LNCaP clone FGC (cell line): ENCODE measurements around the gene SLC39A7.

Experiments
- DNase-seq: peaks from one replicate; pipeline ENCODE4 v3.0.0-alpha.2; 2011; ENCODE audit warnings: low read depth
- H3K4me3 ChIP-seq: 2 replicates; pipeline ENCODE4 v1.5.1; 2011; ENCODE audit warnings: mild to moderate bottlenecking, low read depth, low read length, control low read depth
- TF ChIP-seq, protein P1 (sequence below): IDR thresholded peaks from 2 replicates; pipeline ENCODE4 v1.5.1; 2012; ENCODE audit warnings: mild to moderate bottlenecking; ENCODE audit not compliant: control insufficient read depth, insufficient read depth; ENCODE audit errors: extremely low read depth

The SLC39A7 gene

DNA sequence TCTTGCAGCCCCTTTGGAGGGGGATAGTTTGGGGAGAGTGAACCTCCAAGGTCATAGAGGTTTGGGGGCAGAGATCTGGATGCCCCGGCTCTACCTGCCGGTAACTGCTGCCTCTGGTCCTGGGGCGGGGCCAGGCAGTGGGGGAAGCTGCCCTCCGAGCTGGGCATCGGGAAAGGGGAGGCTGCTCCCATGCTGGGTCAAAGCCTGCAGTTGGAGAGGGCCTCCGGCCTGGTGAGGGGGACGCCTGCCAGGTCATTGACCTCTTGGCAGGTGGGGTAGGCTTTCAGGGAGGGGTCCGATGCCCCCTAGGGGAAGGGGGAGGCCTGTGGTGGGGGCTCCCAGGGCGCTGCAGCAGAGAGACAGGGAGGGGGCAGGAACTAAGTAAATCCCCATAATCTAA is 15.5 kb upstream of the SLC39A7 start:
- TF ChIP-seq, protein P1, sequence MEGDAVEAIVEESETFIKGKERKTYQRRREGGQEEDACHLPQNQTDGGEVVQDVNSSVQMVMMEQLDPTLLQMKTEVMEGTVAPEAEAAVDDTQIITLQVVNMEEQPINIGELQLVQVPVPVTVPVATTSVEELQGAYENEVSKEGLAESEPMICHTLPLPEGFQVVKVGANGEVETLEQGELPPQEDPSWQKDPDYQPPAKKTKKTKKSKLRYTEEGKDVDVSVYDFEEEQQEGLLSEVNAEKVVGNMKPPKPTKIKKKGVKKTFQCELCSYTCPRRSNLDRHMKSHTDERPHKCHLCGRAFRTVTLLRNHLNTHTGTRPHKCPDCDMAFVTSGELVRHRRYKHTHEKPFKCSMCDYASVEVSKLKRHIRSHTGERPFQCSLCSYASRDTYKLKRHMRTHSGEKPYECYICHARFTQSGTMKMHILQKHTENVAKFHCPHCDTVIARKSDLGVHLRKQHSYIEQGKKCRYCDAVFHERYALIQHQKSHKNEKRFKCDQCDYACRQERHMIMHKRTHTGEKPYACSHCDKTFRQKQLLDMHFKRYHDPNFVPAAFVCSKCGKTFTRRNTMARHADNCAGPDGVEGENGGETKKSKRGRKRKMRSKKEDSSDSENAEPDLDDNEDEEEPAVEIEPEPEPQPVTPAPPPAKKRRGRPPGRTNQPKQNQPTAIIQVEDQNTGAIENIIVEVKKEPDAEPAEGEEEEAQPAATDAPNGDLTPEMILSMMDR, result no peak
- H3K4me3 ChIP-seq, result no peak overlapping the region
- no peak for DNase-seq

DNA sequence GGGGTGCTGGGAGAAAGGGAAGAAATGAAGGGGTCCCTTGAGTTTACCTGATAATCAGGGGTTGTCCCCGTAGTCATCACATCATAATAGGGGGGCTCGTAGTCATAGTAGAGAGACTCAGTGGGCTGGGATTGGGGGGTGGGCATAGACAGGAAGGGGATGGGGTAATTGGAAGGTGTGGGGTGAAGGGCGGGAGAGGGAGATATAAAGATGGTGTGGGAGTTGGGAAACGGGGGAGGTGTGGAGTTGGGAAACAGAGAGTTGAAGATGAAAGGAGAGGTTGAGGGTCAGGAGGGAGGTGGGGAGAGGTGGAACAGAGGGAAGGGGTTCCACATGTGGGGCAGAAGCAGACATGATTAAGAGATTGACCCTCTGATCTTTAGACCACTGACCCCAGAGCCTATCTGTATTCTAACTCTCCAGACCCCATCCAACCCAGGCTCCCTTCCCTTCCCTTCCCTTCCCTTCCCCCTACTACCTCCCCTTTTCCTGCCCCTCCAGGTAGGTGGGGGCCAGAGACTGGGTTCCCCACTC is 14.9 kb upstream of the SLC39A7 start:
- H3K4me3 ChIP-seq, result no peak overlapping the region
- DNase-seq, result no peak
- TF ChIP-seq, protein P1, result no peak

DNA sequence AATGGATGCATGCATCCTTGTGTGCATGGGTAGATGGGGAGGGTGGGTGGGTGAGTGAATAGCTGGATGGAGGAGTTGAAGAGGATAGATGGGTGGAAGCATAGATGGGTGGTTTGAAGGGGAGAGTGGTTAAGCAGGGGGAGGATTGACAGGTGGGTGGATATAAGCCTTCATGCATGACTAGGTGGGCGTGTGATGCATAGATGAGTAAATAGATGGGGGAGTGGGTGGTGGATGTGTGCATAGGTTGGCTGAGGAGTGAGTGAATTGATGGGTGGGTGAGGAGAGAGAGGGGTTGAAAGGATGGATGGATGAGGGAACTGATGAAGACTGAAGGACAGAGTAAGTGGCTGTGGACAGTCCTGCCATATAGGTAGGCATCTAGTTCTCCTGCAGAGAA is 12.9 kb upstream of the SLC39A7 start:
- TF ChIP-seq, protein P1, result no peak
- DNase-seq, result no peak
- no peak overlapping the region for H3K4me3 ChIP-seq

DNA sequence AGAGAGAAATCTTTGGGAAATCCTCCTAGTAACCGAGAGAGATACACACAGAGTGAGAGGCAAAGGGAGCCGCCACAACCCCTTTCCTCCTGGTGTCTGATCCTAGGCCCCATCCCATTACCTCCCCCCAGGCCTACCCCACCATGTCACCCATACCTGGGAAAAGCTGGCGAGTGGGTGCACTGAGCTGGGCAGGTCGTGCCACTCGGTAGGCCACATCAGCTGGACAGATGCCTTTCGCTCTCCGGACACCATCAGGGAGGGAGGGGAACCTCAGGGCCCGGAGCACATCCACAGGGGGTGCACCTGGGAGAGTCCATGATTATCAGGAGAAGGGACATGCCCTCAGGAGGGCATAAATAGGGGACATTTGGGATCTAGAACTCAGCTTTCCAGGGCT is 11.5 kb upstream of the SLC39A7 start:
- TF ChIP-seq, protein P1, result no peak
- no peak overlapping the region for H3K4me3 ChIP-seq
- DNase-seq, result no peak

DNA sequence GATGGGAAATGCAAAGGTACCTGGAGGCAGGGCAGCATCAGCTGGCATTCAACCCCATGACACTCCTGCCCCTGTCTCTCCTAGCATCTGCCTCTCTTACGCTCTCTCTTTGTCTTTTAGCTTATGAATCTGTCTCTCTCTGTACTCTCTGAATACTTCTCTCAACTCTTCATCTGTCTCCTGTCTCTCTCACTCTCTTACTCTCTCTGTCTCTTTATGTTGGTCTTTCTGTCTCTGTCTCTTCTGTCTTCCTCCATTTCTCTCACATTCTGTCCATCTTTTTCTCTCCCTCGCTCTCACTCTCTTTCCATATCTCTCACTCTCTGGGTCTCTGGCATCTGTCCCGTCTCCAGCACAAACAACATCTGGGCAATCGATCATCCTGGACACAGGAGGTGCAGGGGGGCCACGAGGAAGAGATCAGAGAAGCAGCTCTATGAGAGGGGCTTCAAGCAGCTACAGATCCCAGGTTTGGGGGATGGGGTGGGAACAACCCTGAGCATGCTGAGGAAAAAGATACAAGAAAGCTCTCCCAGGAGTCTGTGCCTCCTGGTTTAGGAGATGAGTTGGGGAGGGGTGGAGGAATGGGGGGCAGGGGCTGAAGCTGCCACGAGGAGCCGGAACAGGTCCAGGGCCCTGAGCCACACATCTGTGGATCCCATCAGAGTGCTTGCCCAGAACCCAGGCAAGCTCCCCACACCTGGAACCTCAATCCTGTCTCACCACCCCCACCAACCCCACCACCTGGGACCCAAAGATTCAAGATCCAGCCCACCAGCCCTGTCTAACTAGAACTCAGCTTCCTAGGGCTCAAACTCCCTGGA is 10.8 kb upstream of the SLC39A7 start:
- no peak overlapping the region for H3K4me3 ChIP-seq
- DNase-seq, result no peak
- TF ChIP-seq, protein P1, result no peak

DNA sequence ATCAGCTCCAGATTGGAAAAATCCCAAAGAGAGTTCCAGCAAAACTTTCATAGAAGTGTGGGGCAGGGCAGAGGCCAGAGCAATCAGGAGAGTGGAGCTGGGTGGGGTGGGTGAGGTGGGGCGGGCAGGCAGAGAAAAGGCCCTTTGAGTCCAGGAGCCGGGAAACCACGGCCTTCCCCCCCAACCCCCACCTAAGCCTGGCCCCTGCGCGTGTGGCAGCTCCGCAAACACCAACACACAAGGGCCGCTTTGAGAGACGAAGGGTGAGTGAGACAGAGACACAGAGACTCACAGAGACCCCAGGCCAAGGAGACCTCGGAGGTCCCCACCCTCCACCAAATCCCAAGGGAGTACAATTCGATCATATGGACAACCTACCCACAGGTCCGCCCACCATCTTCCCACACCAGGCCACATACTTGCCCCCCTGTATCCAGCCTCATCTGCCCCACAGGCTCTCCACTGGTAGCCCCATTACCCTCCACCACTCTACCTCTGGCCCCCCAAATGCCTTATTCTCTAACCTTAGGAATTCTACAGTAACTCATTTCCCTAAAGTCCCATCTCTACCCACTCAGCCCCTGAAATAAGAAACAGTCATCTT is 10.1 kb upstream of the SLC39A7 start:
- no peak for DNase-seq
- no peak overlapping the region for H3K4me3 ChIP-seq
- TF ChIP-seq, protein P1, result no peak
